GM19193 (cell line): ENCODE results near the gene SDCCAG8.

ENCODE experiments used
- POLR2A ChIP-seq: IDR thresholded peaks from 4 replicates; pipeline ENCODE4 v1.6.1; 2011; ENCODE audit not compliant: insufficient read depth, insufficient read length; ENCODE audit errors: extremely low read depth

The SDCCAG8 gene

GRCh38 chr1:243455760-243456651 is 200.2 kb downstream of the SDCCAG8 start:
- TF ChIP-seq POLR2A = no peak

DNA sequence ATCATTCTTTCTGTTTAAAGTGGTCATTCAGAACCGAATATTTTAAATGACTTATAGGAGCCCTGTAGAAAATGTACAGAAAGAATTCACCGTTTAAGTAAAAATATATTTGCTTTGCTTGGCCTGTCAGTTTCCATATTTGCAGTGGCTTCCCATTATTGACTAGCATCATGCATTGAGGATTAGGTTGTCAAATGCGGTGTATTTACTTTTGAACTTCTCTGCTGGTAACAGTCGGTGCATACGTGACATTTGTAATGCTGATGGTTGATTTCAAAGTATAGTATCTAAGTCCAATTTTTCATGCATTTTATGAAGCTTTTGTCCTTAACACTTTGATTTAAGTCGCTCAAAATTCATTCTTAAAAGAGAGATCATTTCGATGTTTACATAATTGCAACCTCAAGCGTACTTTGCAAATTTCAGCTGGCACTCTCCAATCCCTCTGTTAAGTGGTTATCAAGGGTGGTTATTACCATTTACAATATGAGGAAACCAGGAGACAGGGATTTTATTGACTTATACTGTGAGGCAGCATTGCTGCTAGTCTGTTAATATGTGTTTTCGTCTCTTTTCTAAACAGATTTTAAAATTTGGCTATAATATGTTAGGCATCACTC is 201.6 kb downstream of the SDCCAG8 start:
- no peak for TF ChIP-seq POLR2A

DNA sequence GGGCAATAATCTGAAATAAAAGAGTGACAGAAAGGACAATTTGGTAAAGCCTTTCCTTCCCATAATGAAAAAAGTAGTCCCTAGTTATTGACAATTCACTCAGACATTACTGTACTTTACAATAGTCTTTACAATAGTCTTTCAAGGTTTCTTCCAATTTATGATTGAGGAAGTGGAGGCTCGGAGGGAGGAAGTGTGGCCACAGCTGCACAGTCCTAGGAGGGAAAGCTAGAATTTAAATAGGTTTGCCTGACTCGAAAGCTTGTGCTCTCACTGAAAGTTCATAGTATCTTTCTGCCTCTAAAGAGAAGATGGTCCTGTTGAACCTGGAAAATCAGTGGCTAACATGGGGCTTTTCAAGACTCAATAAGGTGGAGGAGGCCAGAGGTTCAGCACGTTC is 203.2 kb downstream of the SDCCAG8 start:
- no peak for TF ChIP-seq POLR2A

DNA sequence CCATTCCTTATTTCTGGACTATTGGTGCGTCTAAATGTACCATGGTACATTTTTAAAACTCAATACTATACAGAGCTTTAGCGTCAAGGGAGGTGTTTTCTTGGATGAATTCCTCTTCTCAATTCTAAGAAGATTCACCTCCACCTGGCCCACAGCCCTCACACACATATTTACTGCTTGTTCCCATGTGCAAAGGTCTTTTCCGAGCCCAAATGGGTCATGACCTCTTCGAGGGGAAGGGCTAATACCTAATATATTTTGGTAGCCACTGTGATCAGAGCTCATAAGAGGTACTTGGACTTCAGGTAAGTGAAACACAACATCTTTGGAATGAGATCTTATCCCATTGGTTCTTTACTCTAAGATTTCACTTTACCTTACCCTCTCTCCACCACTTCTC is 205.9 kb downstream of the SDCCAG8 start:
- TF ChIP-seq POLR2A = no peak

GRCh38 chr1:243462929-243463697 is 207.3 kb downstream of the SDCCAG8 start:
- no peak for TF ChIP-seq POLR2A

DNA sequence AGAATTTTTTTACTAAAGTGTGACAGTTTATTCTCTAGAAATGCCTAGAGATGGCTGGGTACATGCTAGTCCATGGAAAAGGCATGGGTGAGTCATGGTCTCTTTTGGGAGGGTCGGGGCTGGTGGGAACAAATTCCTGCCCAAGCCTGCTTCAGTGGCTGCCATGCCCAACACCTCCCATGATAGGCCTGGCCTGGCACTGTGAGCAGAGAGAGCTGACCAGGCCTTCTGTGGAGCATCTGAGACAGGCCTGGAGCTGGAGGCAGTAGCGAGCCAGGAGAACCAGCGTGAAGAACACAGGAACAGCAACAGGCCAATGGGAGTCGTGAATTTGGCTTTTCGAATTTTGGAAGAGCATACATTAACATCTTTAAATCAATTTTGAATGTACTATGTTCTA is 209.2 kb downstream of the SDCCAG8 start:
- TF ChIP-seq POLR2A = no peak

GRCh38 chr1:243465738-243466137 is 209.9 kb downstream of the SDCCAG8 start:
- TF ChIP-seq POLR2A = no peak

DNA sequence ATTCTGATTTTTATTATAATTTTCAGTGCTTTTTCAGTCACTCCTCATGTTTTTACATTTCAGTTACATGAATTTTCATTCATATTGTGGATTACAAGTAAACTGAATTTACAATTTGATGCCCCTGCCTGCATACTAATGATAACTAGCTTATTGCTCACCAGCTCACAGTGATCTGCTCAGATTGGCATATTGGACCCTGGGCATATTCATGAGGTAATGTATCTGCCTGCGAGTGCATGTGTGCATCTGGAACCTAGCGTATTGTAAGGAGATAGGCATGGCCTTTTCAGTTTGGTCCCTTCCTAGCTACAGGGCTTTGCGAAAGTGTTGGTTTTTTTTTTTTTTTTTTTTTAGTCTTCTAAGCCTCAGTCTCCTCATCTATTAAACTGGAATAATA is 213.7 kb downstream of the SDCCAG8 start:
- no peak for TF ChIP-seq POLR2A

DNA sequence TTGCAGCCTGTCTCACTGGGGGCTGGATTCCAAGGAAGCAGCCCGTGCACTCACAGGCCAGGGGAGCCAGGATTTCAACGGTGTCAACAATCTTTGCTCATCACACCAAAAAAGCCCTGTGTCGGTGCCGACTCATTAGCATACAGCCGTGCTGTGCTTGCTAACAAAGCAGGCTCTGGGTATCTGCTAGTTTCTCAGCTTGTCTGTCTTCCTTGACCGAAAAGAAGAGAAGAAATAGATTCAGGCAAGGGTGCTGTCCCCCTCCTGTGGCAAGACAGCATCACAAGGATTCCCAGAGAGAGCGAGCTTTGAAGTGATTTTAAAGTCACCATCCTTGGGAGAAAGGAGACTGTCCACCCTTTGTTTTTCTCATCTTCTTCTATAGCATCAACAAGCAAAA is 214.7 kb downstream of the SDCCAG8 start:
- no peak for TF ChIP-seq POLR2A

- no peak for TF ChIP-seq POLR2A
Observed at GRCh38 chr1:243471026-243471685, 215.3 kb downstream of the SDCCAG8 start.

GRCh38 chr1:243471754-243472745 is 216.2 kb downstream of the SDCCAG8 start:
- no peak for TF ChIP-seq POLR2A

DNA sequence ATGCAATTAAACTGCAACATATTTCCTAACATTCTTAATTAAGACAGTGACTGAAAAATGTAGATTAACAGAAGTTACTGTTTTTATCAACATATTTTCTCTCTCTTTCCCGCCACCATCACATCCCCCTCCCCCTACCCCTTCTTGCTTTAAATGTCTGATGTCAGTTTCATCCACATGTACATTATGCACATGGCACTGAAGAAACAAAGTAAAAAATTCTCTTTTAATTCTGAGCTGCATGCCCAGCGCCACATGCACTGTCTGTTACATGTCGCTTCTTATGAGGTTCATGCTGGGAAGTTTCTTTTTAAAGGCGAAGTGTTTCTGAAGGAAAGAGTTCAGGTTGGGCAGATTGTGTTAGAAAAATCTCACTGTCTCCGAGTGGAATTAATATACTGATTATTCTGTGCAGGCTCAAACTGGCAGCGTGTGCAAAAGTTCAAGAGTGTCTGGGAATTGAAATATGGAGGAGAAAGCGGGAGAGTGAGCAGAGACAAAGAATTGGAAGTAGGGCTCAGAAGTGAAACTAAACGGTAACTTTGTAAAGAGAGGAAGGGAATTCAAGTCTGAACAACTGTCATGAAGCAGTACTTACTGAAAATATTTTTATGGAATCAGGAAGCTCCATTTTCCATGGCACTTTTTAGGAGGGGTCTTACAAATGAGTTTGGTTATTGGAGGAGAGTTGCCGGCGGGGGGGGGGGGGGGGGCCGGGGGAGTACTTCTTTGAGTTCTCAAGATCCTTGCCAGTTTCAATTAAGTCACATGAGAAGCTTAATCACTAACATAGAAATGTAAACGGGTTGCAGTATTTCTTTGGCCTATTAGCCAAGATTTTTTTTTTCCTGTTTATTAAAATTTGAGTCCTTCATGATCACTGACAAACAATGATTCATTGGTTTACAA is 217.6 kb downstream of the SDCCAG8 start:
- TF ChIP-seq POLR2A = no peak

DNA sequence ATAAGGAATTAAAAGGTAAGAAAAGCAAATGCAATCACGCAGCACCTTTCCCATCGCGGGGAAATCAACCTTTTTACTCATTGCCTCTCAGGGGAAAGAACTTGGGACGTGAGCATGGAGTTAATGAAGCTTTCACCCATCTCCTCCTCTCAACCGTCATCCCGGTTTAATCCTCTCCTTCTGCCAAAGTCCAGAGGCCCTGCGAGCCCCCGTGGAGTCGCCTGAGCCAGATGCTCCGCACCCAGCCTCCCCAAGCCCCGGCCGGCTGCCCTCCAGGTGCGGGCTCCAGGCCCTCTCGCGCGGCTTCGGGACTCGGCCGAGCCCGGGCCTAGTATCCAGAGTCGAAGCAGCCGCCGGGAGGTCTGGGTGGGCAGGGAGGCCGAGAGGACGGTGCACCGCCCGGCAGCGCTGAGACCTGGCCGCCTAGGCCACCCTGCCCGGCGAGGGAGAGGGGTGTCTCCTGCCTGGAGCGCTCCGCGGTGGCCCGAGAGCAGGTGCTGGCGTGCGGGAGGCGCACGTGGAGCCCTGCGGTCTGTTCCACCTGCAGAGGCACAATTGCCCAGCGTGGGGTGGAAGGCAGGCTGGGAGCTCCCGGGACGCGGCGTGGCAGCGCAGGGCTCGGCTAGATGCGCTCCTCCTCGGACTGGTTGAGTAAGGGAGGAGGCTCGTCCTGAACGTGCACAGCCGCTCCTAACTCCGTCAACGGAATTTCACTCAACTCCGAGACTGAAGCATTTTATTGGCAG is 218.5 kb downstream of the SDCCAG8 start:
- no peak for TF ChIP-seq POLR2A

DNA sequence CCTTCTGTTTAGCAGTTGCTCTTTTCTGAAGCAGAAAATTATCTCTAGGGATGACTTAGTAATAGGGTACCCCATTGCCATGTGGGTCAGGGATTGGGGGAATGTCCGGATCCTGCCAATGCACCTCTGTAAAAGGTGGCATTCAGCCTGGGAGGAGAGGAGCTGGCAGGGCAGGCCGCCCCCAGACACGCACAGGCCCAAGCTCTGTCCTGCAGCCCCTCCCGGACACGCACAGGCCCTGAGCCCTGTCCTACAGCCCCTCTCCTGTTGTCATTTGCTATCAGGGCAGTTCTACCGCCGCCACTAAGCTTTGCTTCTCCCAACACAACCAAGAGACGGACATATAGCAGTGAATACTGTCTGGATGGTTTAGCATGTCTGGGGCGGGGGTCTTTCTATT is 219.1 kb downstream of the SDCCAG8 start:
- no peak for TF ChIP-seq POLR2A
